ENCODE results near the gene FTO. TPM values are rescaled to one million over a fixed set of nuclear protein-coding genes. Genes with fewer than 3 reads are reported as not detected.

Gene FTO
- total and polyA plus RNA-seq, 2 of the 13 experiments (the other 11 are each of a cell fraction or from before 2014, with no cell fraction given): 41.6 to 55.8 TPM

DNA sequence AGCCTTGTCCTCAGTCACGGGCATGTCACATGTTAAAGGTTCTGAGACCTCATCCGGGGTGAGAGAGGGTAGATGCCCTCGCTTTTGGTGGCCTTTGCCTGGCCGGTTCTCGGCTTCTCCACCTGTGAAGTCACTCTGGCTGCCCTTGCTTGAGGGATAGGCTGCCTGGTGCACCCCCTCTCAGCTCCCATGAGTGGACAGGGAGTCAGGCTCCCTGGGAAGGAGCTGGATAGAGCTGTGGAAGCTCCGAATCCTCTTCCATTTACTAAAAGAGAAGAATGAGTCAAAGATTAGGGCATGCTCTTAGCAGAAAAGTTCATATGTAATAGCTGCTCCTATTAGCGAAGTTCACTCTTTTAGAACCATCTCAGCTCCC is 440.6 kb downstream of the FTO start:
- in situ Hi-C loops (cut with HindIII; ENCODE audit: extremely low pct_ligation_motif_present, low pct_unique_long_range_greater_than_20kb) (no loop called here), intact Hi-C loops (cut with micrococcal nuclease; ENCODE audit: unreplicated experiment) (no loop called here)
- Histone ChIP-seq H3K9ac (ENCODE audit: insufficient read depth, low read depth, low read length) (no peak overlapping the region), H3K27me3 (ENCODE audit: control insufficient read depth in 1 of 2, insufficient read depth in 2 of 2, low read length in 2 of 2) (no peaks in the 10 kb centered on the region), H3K9me3 (ENCODE audit: low read length) (no peaks in the 10 kb centered on the region), H3K4me3 (replicated peaks in 1 of 3; ENCODE audit: insufficient read depth in 1 of 3, low read depth in 2 of 3, low read length in 3 of 3) (no peak overlapping the region), H3K79me2 (ENCODE audit: insufficient read depth, low read length) (no peaks in the 10 kb centered on the region), H2AFZ (ENCODE audit: low read length) (no peak overlapping the region), H3K27ac (ENCODE audit: extremely low read length, insufficient read depth, low read length) (no peak overlapping the region), H3K4me1 (ENCODE audit: insufficient read depth, low read length) (peaks cover 37% of the 10 kb centered on the region), H4K20me1 (ENCODE audit: insufficient read depth, low read length) (no peaks in the 10 kb centered on the region), H3K36me3 (replicated peaks in 1 of 2; ENCODE audit: control insufficient read depth in 1 of 2, insufficient read depth in 2 of 2, low read length in 2 of 2) (no peaks in the 10 kb centered on the region), H3K4me2 (ENCODE audit: low read depth, low read length) (no peak overlapping the region)
- POLR2A ChIA-PET: interaction anchor here (1.1 kb wide), 1 partner anchor 21 kb away, joined by 3 read pairs; no protein-coding TSS in a partner anchor
- TF ChIP-seq, protein P1, sequence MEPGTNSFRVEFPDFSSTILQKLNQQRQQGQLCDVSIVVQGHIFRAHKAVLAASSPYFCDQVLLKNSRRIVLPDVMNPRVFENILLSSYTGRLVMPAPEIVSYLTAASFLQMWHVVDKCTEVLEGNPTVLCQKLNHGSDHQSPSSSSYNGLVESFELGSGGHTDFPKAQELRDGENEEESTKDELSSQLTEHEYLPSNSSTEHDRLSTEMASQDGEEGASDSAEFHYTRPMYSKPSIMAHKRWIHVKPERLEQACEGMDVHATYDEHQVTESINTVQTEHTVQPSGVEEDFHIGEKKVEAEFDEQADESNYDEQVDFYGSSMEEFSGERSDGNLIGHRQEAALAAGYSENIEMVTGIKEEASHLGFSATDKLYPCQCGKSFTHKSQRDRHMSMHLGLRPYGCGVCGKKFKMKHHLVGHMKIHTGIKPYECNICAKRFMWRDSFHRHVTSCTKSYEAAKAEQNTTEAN (CRISPR knock-in tag; conservative IDR thresholded peaks at IDR 0.05): no peak
- no peak for TF ChIP-seq ZNF17 (CRISPR knock-in tag; IDR thresholded peaks at IDR 0.05)
- CTCF ChIA-PET (ENCODE audit: low intra/inter-chr PET ratio, low total read pairs): no interaction called here
- ATAC-seq: no peak
- WGBS (ENCODE audit: low lambda C conversion rate): 92% methylated on average over 7 of the region's 7 CpGs
- FAIRE-seq: no peak
- DNase-seq (ENCODE audit: low spot score): no peak
- no TSS peak for BruUV-seq (replicated peaks)

DNA sequence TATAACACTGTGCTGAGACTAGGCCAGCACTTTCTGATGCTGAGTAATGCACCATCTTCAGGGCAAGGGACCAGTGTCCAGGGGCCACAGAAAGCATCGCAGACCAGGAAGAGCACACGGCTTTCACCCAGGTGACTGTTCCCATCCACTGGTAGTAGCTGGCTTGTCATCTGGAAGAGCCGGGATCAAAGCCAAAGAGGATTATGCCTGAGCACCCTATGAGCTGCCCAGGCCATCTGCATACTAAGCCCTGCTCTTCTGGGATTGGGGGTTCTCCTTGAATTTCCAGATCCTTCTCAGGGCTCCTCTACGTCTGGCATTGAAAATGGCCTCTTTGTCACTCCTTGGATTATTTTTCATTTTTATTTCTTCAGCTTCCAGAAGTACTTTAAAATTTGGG is 441.9 kb downstream of the FTO start:
- DNase-seq (ENCODE audit: low spot score): no peak
- H3K4me3 ChIP-seq (replicated peaks in 1 of 3; ENCODE audit: insufficient read depth in 1 of 3, low read depth in 2 of 3, low read length in 3 of 3): no peak overlapping the region
- H3K36me3 ChIP-seq (replicated peaks in 1 of 2; ENCODE audit: control insufficient read depth in 1 of 2, insufficient read depth in 2 of 2, low read length in 2 of 2): no peaks in the 10 kb centered on the region
- H3K27me3 ChIP-seq (ENCODE audit: control insufficient read depth in 1 of 2, insufficient read depth in 2 of 2, low read length in 2 of 2): no peaks in the 10 kb centered on the region
- no peaks in the 10 kb centered on the region for H3K9me3 ChIP-seq (ENCODE audit: low read length)
- ChIA-PET CTCF (ENCODE audit: low intra/inter-chr PET ratio, low total read pairs) (no interaction called here), POLR2A (no interaction called here)
- in situ Hi-C loops (cut with HindIII; ENCODE audit: extremely low pct_ligation_motif_present, low pct_unique_long_range_greater_than_20kb): no loop called here
- no peaks in the 10 kb centered on the region for H3K79me2 ChIP-seq (ENCODE audit: insufficient read depth, low read length)
- H4K20me1 ChIP-seq (ENCODE audit: insufficient read depth, low read length): no peaks in the 10 kb centered on the region
- peaks cover 24% of the 10 kb centered on the region for H3K4me1 ChIP-seq (ENCODE audit: insufficient read depth, low read length)
- no peak overlapping the region for H3K4me2 ChIP-seq (ENCODE audit: low read depth, low read length)
- no peak for ATAC-seq
- no peak overlapping the region for H3K9ac ChIP-seq (ENCODE audit: insufficient read depth, low read depth, low read length)
- intact Hi-C loops (cut with micrococcal nuclease; ENCODE audit: unreplicated experiment): no loop called here
- BruUV-seq (replicated peaks): no TSS peak
- WGBS (ENCODE audit: low lambda C conversion rate): 96% methylated on average over 4 of the region's 4 CpGs
- no peak overlapping the region for H2AFZ ChIP-seq (ENCODE audit: low read length)
- FAIRE-seq: no peak
- H3K27ac ChIP-seq (ENCODE audit: extremely low read length, insufficient read depth, low read length): no peak overlapping the region
- no peak for TF ChIP-seq TAF1 (CRISPR knock-in tag; IDR thresholded peaks at IDR 0.05)
- no peak for TF ChIP-seq JARID2 (CRISPR knock-in tag; IDR thresholded peaks at IDR 0.05; ENCODE audit: insufficient replicate concordance)
- TF ChIP-seq ZFX (CRISPR knock-in tag; IDR thresholded peaks at IDR 0.05; ENCODE audit: low read depth): no peak
- TF ChIP-seq, protein P2, sequence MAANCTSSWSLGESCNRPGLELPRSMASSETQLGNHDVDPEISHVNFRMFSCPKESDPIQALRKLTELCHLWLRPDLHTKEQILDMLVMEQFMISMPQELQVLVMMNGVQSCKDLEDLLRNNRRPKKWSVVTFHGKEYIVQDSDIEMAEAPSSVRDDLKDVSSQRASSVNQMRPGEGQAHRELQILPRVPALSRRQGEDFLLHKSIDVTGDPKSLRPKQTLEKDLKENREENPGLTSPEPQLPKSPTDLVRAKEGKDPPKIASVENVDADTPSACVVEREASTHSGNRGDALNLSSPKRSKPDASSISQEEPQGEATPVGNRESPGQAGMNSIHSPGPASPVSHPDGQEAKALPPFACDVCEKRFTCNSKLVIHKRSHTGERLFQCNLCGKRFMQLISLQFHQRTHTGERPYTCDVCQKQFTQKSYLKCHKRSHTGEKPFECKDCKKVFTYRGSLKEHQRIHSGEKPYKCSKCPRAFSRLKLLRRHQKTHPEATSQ (CRISPR knock-in tag; IDR thresholded peaks at IDR 0.05; ENCODE audit: borderline replicate concordance): no peak
- no peak for TF ChIP-seq GABPB1 (CRISPR knock-in tag; IDR thresholded peaks at IDR 0.05)
- no peak for TF ChIP-seq NR3C1 (CRISPR knock-in tag; IDR thresholded peaks at IDR 0.05)
- TF ChIP-seq ZNF567 (CRISPR knock-in tag; IDR thresholded peaks at IDR 0.05; ENCODE audit: borderline replicate concordance): no peak
- TF ChIP-seq, protein P3, sequence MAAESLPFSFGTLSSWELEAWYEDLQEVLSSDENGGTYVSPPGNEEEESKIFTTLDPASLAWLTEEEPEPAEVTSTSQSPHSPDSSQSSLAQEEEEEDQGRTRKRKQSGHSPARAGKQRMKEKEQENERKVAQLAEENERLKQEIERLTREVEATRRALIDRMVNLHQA (CRISPR knock-in tag; IDR thresholded peaks at IDR 0.05): no peak
- TF ChIP-seq ZNF841 (CRISPR knock-in tag; IDR thresholded peaks at IDR 0.05; ENCODE audit: borderline replicate concordance): no peak
- TF ChIP-seq, protein P4, sequence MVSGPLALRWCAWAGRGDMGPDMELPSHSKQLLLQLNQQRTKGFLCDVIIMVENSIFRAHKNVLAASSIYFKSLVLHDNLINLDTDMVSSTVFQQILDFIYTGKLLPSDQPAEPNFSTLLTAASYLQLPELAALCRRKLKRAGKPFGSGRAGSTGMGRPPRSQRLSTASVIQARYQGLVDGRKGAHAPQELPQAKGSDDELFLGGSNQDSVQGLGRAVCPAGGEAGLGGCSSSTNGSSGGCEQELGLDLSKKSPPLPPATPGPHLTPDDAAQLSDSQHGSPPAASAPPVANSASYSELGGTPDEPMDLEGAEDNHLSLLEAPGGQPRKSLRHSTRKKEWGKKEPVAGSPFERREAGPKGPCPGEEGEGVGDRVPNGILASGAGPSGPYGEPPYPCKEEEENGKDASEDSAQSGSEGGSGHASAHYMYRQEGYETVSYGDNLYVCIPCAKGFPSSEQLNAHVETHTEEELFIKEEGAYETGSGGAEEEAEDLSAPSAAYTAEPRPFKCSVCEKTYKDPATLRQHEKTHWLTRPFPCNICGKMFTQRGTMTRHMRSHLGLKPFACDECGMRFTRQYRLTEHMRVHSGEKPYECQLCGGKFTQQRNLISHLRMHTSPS (CRISPR knock-in tag; IDR thresholded peaks at IDR 0.05; ENCODE audit: low read depth): no peak
